Dendritic cell treated with granulocyte-macrophage colony-stimulating factor and Interleukin-4, amounts not matched to agents 40 ng/mL and 50 ng/mL, for 4 days (primary cell): ENCODE measurements around the gene PPDPF.
A peak's percentile ranks its signal among the peaks of the same experiment; 100 is the strongest.

ENCODE experiments used
- H3K27ac Mint-ChIP-seq: one replicate; pipeline ENCODE4 v1.8.0; 2022; ENCODE audit warnings: mild to moderate bottlenecking, mixed read lengths
- H3K27me3 Mint-ChIP-seq: one replicate; pipeline ENCODE4 v1.8.0; 2022; ENCODE audit warnings: mild to moderate bottlenecking, mixed read lengths
- H3K36me3 Mint-ChIP-seq: one replicate; pipeline ENCODE4 v1.8.0; 2022; ENCODE audit warnings: low read depth, mixed read lengths
- H3K4me1 Mint-ChIP-seq: one replicate; pipeline ENCODE4 v1.8.0; 2022; ENCODE audit warnings: low read depth, mixed read lengths
- H3K4me3 Mint-ChIP-seq: one replicate; pipeline ENCODE4 v1.8.0; 2022; ENCODE audit warnings: mild to moderate bottlenecking, moderate library complexity, mixed read lengths
- H3K9me3 Mint-ChIP-seq: one replicate; pipeline ENCODE4 v1.8.0; 2022; ENCODE audit warnings: mixed read lengths
- intact Hi-C: fragments of 100-400 bp; cut with micrococcal nuclease; formaldehyde crosslinking; loops from one replicate; pipeline ENCODE4 v1.15.0; 2022

PPDPF gene

GRCh38 chr20:63517376-63518309 lies 2.9 kb upstream of the PPDPF start:
- H3K27me3 Mint-ChIP-seq, result peaks cover 53% of the 10 kb centered on the region
- no peak overlapping the region for H3K27ac Mint-ChIP-seq
- peaks cover 18% of the 10 kb centered on the region for H3K36me3 Mint-ChIP-seq
- peaks cover 18% of the 10 kb centered on the region for H3K9me3 Mint-ChIP-seq
- H3K4me1 Mint-ChIP-seq, result peaks cover 24% of the 10 kb centered on the region
- intact Hi-C loops, result no loop called here
- no peak overlapping the region for H3K4me3 Mint-ChIP-seq

GRCh38 chr20:63518351-63518861 lies 2.2 kb upstream of the PPDPF start:
- Mint-ChIP-seq H3K4me3 (no peak overlapping the region), H3K4me1 (peaks cover 27% of the 10 kb centered on the region), H3K9me3 (peaks cover 23% of the 10 kb centered on the region), H3K36me3 (peaks cover 26% of the 10 kb centered on the region), H3K27ac (no peak overlapping the region), H3K27me3 (peaks cover 50% of the 10 kb centered on the region)
- intact Hi-C loops, result no loop called here

- intact Hi-C loops, result no loop called here
- Mint-ChIP-seq H3K27me3 (peaks cover 48% of the 10 kb centered on the region), H3K36me3 (peaks cover 33% of the 10 kb centered on the region), H3K9me3 (peaks cover 28% of the 10 kb centered on the region), H3K4me1 (peaks cover 32% of the 10 kb centered on the region), H3K4me3 (peak overlapping the region; percentile 69), H3K27ac (peak overlapping the region; percentile 17)
Observed at GRCh38 chr20:63518946-63519667, 1.5 kb upstream of the PPDPF start.

- Mint-ChIP-seq H3K36me3 (peaks cover 33% of the 10 kb centered on the region), H3K27ac (peak overlapping the region; percentile 17), H3K9me3 (peaks cover 21% of the 10 kb centered on the region), H3K4me3 (peak overlapping the region; percentile 69), H3K4me1 (peaks cover 32% of the 10 kb centered on the region), H3K27me3 (peaks cover 45% of the 10 kb centered on the region)
- intact Hi-C loops, result loop anchor here (2.0 kb wide), 1 partner anchor 17 kb away; the partner anchor contains the start of gene PTK6
Observed at GRCh38 chr20:63519668-63520503, 679 bp upstream of the PPDPF start.

GRCh38 chr20:63520934-63521601 lies 503 bp downstream of the PPDPF start:
- Mint-ChIP-seq H3K27me3 (peaks cover 35% of the 10 kb centered on the region), H3K27ac (peak overlapping the region; percentile 85), H3K9me3 (peaks cover 16% of the 10 kb centered on the region), H3K4me3 (peak overlapping the region; percentile 81), H3K4me1 (peaks cover 38% of the 10 kb centered on the region), H3K36me3 (peaks cover 33% of the 10 kb centered on the region)
- intact Hi-C loops, result loop anchor here (2.0 kb wide), 1 partner anchor 16 kb away; the partner anchor contains the start of gene PTK6

DNA sequence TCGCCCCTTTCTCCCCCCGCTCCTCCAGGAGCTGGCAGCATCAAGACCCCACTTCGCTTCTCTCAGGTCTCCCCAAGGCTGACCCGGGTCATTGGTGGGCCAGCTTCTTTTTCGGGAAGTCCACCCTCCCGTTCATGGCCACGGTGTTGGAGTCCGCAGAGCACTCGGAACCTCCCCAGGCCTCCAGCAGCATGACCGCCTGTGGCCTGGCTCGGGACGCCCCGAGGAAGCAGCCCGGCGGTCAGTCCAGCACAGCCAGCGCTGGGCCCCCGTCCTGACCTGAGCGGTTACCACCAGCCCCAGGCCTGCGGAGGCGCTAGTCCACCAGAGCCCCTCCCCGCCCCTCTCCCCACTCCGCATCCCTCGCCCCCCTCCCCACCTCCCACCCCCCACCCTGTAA lies 1.0 kb downstream of the PPDPF start:
- peaks cover 16% of the 10 kb centered on the region for H3K9me3 Mint-ChIP-seq
- H3K4me1 Mint-ChIP-seq, result peaks cover 40% of the 10 kb centered on the region
- peak overlapping the region; percentile 81 for H3K4me3 Mint-ChIP-seq
- peaks cover 38% of the 10 kb centered on the region for H3K27me3 Mint-ChIP-seq
- H3K36me3 Mint-ChIP-seq, result peaks cover 33% of the 10 kb centered on the region
- H3K27ac Mint-ChIP-seq, result peak overlapping the region; percentile 85
- intact Hi-C loops, result loop anchor here (2.0 kb wide), 1 partner anchor 15 kb away; the partner anchor contains the start of gene PTK6

DNA sequence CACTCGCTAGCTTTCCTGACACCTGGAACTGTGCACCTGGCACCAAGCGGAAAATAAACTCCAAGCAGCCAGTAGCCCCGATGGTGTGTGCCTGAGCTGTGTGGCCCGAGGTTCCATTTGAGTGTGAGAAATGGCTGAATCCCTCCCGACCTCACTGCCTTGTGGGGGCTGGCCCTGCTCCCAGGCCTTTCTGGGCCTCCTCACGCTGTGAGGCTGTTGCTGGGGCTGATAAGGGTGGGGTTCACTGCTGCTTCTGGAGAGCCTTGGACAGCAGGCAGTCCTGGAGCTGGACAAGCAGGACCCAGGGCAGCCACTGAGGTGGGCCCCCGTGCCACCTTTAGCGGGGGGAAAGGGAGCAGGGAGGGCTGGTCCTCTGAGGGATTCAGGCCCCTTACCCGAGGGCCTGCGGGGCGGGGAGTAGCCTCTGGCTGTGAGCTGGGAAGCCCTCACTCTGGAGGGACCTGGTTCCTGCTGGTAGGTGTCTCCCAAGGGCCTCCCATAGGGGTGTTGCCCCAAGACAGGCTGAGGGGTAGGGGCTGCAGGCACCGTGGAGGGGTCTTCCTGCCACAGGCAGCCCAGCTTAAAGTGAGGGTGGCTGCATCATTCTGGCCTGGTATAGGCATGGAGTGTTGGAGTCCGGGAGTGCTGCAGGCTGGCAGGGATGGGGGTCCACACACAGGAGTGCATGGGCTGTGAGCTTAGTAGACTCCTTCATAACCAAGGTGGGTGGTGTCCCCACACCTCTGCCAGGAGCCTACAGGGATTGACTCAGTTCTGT lies 1.7 kb downstream of the PPDPF start:
- Mint-ChIP-seq H3K4me1 (peaks cover 40% of the 10 kb centered on the region), H3K36me3 (peaks cover 39% of the 10 kb centered on the region), H3K27ac (peak overlapping the region; percentile 22), H3K9me3 (peaks cover 16% of the 10 kb centered on the region), H3K27me3 (peaks cover 38% of the 10 kb centered on the region), H3K4me3 (peak overlapping the region; percentile 51)
- intact Hi-C loops, result no loop called here

GRCh38 chr20:63522981-63523611 lies 2.5 kb downstream of the PPDPF start:
- Mint-ChIP-seq H3K9me3 (peaks cover 16% of the 10 kb centered on the region), H3K36me3 (peaks cover 40% of the 10 kb centered on the region), H3K4me1 (peaks cover 40% of the 10 kb centered on the region), H3K27me3 (peaks cover 29% of the 10 kb centered on the region), H3K4me3 (no peak overlapping the region), H3K27ac (no peak overlapping the region)
- intact Hi-C loops, result no loop called here

DNA sequence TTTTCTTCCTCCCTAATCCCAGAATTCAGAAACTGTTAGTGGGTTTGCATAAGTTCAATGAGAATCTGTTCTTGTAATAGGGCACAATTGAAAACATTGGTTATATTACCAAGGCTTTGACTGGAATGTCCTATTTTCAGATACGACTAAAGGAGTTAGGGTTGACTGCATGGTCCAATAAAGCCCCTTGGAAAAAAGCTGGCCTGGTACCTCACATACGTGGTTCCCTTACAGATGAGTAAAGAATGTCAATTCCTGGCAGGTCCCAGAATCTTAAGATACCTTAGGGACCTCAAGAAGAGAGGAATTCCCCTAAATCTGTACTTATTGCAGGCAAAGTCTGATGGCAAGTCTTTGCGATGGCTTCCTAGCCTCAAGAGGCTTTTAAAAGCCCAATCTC lies 4.6 kb downstream of the PPDPF start:
- H3K27me3 Mint-ChIP-seq, result peaks cover 25% of the 10 kb centered on the region
- intact Hi-C loops, result no loop called here
- H3K36me3 Mint-ChIP-seq, result peaks cover 48% of the 10 kb centered on the region
- H3K4me1 Mint-ChIP-seq, result peaks cover 29% of the 10 kb centered on the region
- no peak overlapping the region for H3K4me3 Mint-ChIP-seq
- no peak overlapping the region for H3K27ac Mint-ChIP-seq
- H3K9me3 Mint-ChIP-seq, result peaks cover 16% of the 10 kb centered on the region

- intact Hi-C loops, result no loop called here
- peaks cover 29% of the 10 kb centered on the region for H3K27me3 Mint-ChIP-seq
- H3K4me3 Mint-ChIP-seq, result no peak overlapping the region
- H3K4me1 Mint-ChIP-seq, result peaks cover 29% of the 10 kb centered on the region
- peaks cover 46% of the 10 kb centered on the region for H3K36me3 Mint-ChIP-seq
- peaks cover 16% of the 10 kb centered on the region for H3K9me3 Mint-ChIP-seq
- H3K27ac Mint-ChIP-seq, result no peak overlapping the region
Observed at GRCh38 chr20:63525971-63526370, 5.4 kb downstream of the PPDPF start.

- peaks cover 20% of the 10 kb centered on the region for H3K4me1 Mint-ChIP-seq
- intact Hi-C loops, result no loop called here
- peaks cover 30% of the 10 kb centered on the region for H3K27me3 Mint-ChIP-seq
- no peak overlapping the region for H3K4me3 Mint-ChIP-seq
- H3K9me3 Mint-ChIP-seq, result peaks cover 16% of the 10 kb centered on the region
- no peak overlapping the region for H3K27ac Mint-ChIP-seq
- peaks cover 39% of the 10 kb centered on the region for H3K36me3 Mint-ChIP-seq
Observed at GRCh38 chr20:63527184-63527583, 6.6 kb downstream of the PPDPF start.
